ENCODE results near the gene CTSF.
"Not testable (repeated sequence)": the region's sequence is repeated elsewhere in the genome, so short reads cannot be mapped to it uniquely, and the experiment has no call there.

The CTSF gene

DNA sequence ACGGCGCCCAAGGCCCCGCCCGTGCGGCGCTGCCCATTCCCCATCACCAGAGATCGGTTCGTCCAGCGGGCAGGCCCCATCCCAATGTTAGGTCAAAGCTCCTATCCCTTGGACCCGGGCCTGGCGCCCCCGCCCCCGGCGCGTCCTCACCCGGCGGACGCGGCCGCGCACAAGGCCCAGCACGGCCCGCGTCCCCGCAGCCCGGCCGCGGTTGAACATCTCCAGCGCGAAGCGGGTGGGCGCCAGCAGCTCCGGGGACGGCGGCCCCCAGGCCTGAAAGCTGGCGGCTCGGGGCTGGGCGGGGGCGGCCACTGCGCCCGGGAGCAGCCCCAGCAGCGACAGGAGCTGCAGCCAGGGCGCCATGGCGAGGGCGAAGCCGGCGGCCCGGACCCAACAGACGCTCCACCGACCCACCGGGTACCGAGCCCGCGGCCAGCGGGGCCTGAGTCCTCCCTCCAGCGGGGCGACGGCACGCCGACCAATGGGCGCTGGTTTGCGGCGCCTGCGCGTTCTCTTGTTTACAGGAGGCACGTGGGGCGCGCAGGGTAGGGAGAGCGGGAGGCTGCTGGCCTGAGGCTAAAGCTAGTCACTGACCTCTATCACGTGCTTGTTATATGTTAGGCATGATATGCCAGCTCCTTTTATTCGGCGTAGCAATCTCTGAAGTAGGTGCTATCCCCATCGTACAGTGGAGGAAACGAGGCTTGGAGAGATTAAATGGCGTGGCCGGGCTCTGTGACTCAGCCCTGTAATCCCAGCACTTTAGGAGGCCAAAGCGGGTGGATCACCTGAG lies at the start of gene CTSF:
CTSF (minus strand) TSS at position 483 of the 793 bp plus-strand sequence; CDS start at position 363, 120 bp downstream.
- DNase-seq (ENCODE audit: low read depth) = peak; percentile 64

- peak; percentile 4 for DNase-seq (ENCODE audit: low read depth)
These were observed 48.9 kb upstream of the CTSF start for GRCh38 chr11:66617155-66617834.

DNA sequence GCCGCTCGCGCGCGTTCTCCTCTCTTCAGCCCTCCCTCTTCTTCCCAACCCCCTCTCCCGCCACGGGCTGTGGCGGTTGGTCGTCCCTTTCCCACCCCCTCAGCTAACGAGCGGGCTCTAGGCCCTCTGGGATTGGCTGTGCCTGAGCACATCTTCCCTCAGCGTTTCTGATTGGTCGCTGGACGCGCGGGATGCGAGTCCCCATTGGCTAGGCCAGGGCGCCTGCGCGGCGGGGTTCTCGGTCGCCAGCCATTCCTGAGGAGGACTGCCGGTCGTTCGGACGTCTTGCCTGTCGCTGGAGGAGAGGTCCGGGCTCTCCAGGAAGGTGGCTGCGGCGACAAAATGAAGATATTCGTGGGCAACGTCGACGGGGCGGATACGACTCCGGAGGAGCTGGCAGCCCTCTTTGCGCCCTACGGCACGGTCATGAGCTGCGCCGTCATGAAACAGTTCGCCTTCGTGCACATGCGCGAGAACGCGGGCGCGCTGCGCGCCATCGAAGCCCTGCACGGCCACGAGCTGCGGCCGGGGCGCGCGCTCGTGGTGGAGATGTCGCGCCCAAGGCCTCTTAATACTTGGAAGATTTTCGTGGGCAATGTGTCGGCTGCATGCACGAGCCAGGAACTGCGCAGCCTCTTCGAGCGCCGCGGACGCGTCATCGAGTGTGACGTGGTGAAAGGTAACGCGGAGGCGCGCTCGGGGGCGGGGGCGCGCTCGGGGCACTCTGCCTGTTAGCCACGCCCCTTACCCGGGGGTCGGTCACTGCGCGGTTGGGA lies 48.2 kb upstream of the CTSF start, which contains the start of gene RBM14:
RBM14 (plus strand) TSS at position 252 of the 776 bp plus-strand sequence; CDS start at position 343, 91 bp downstream.
- DNase-seq (ENCODE audit: low read depth) = peak; percentile 97

DNA sequence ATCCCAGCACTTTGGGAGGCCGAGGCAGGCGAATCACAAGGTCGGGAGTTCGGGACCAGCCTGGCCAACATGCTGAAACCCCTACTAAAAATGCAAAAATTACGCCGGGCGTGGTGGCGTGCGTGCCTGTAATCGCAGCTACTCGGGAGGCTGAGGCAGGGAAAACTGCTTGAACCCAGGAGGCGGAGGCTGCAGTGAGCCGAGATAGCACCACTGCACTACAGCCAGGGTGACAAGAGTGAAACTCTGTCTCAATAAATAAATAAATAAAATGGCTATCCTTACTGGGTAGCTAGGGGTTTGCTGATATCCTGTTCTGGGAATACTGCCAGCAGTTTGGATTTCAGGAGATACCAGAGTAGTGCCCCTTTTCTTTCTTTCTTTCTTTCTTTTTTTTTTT lies 45.7 kb upstream of the CTSF start:
- DNase-seq (ENCODE audit: low read depth) = no peak

- DNase-seq (ENCODE audit: low read depth) = no peak
These were observed 44.1 kb upstream of the CTSF start for GRCh38 chr11:66612458-66612857.

DNA sequence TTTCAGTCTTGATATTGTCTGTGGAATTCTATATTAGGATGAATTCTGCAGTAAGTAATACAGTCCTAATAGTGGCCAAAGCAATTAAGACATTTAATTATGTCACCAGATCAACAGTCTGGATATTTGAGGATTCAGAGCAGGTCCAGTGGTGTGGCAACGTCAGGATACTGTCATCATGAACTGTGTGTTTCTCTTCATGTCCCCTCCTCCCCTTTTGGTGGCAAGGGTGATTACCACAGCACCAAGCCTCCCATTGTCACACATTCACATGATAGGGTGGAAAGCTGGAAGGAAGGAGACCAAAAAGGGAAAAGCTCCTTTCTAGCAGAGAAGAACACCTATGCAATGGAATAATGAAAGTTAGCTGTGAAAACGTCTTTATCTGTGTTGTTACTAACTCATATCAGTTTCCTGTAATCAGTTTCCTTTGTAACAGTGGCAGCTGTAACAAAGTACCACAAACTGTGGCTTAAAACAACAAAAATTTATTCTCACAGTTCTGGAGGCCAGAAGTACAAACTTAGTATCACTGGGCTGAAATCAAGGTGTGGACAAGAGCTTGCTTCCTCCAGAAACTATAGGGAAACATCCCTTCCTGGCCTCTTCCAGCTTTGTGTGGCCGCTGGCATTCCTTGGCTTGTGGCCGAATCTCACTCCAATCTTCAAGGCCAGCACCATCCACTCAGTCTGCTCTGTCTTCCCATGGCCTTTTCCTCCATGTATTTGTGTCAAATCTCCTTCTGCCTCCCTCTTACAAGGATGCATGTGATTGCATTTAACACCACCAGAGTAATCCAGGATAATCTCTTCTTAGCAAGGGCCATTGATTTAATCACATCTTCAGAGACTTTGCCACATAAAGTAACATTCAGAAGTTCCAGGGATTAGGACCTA lies 41.6 kb upstream of the CTSF start:
- no peak for DNase-seq (ENCODE audit: low read depth)

DNA sequence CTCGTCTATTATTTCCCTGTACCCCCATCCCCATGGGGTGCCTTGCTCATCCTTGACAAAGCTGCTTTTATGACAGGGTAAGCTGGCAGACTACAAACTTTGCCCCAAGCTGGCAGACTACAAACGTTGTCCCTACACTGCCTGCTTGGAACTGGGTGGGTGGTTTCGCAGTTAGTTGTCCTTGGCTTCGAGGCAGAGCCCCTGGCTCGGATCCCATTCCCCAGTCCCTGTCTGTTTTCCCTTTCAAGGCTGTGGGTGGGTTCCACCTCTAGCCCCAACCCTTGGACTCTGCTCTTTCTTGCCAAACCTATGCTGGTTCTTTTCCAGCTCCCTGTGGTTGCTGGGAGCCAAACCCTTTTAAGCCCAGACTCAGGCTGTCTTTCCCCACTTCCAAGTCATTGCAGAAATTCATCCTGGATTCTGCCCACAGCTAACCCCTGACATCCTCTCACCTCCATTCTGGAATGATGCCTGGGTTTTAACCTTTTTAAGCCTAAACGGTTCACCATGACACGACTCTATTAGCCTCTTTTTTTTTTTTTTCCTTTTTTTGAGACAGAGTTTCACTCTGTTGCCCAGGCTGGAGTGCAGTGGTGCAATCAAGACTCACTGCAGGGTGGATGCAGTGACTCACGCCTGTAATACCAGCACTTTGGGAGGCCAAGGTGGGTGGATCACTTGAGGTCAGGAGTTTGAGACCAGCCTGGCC lies 38.9 kb upstream of the CTSF start:
- DNase-seq (ENCODE audit: low read depth) = no peak

- not testable (repeated sequence) for DNase-seq (ENCODE audit: low read depth)
These were observed 38.2 kb upstream of the CTSF start for GRCh38 chr11:66606608-66607007.

- no peak for DNase-seq (ENCODE audit: low read depth)
These were observed 35.7 kb upstream of the CTSF start for GRCh38 chr11:66604155-66604554.

GRCh38 chr11:66603072-66603471 lies 34.7 kb upstream of the CTSF start:
- no peak for DNase-seq (ENCODE audit: low read depth)

DNA sequence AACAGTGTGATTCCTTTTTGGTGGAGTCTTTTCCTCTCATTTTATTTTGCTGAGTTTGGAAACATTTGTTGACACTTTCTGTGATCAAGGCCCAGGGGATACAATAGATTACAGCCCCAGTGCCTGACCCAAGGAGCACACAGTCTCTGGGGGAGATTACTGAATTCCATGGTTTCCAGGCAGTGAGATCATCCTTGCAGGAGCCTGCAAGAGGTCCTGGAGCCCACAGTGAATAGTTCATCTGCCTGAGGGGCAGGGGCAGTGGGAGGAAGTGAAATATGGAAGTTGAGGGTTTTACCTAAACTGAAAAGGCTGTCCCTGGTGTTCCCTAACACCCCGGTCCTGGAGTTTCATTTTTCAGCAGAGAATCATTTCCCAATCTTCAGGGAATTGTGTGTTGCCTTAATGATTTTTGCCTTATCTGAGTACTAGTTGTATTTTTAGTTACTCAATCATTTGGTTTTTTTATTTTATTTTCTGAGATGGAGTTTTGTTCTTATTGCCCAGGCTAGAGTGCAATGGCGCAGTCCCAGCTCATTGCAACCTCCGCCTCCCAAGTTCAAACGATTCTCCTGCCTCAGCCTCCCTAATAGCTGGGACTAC lies 32.3 kb upstream of the CTSF start:
- no peak for DNase-seq (ENCODE audit: low read depth)

GRCh38 chr11:66600219-66600618 lies 31.8 kb upstream of the CTSF start:
- no peak for DNase-seq (ENCODE audit: low read depth)

DNA sequence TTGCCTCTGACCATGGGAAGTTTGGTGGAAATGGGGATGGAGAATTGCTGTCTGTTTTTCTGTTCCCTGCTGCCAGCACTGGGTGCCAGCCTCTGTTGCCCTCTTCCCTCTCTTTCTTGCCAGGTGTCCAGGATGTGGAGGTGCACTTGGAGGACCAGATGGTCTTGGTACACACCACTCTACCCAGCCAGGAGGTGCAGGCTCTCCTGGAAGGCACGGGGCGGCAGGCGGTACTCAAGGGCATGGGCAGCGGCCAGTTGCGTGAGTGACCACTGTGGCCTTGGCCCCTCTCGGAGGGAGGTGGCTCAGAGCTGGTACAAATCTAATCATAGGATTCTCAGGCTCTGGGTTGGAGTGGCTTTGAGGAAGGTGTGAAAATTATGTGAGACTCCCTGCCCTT lies 30.6 kb upstream of the CTSF start:
- DNase-seq (ENCODE audit: low read depth) = no peak

- DNase-seq (ENCODE audit: low read depth) = no peak
These were observed 27.0 kb upstream of the CTSF start for GRCh38 chr11:66595245-66595904.

- no peak for DNase-seq (ENCODE audit: low read depth)
These were observed 25.2 kb upstream of the CTSF start for GRCh38 chr11:66593650-66594049.

GRCh38 chr11:66593303-66593635 lies 24.9 kb upstream of the CTSF start:
- no peak for DNase-seq (ENCODE audit: low read depth)

- peak; percentile 99 for DNase-seq (ENCODE audit: low read depth)
These were observed 24.3 kb upstream of the CTSF start, which contains the start of the genes CCDC87 and CCS for GRCh38 chr11:66592457-66593302. Gene CCDC87 (minus strand): TSS chr11:66593063. CDS start chr11:66593015, 48 bp downstream. Gene CCS (plus strand): TSS chr11:66593185. CDS start chr11:66593262, 77 bp downstream.

- DNase-seq (ENCODE audit: low read depth) = no peak
These were observed 22.8 kb upstream of the CTSF start for GRCh38 chr11:66591175-66591574.

Data from stimulated activated CD8-positive, alpha-beta memory T cell treated with anti-CD3 and anti-CD28 coated beads, Interleukin-4, amount 100 ng/mL, for 24 hours (primary cell).